Cardiac septum (tissue), 1 donor: Measurements from ENCODE around the gene ATXN1. TPM values are rescaled to one million over a fixed set of nuclear protein-coding genes. Genes with fewer than 3 reads are reported as not detected.

Source experiments
- DNase-seq: peaks from one replicate; pipeline ENCODE4 v3.0.0-alpha.2; 2020; ENCODE audit warnings: low spot score
- intact Hi-C: fragments of 100-400 bp; cut with DNase I; formaldehyde crosslinking; loops from one replicate; pipeline ENCODE4 v1.14.0; 2022
- long read RNA-seq: library from polyadenylated mRNA; unstranded; transcript quantifications from one replicate; pipeline ENCODE4 v2.0.0, GENCODE V29; 2021
- total RNA-seq: library from RNA; stranded (reverse); fragmentation: NEBNext Ultra II Directional; extraction: Animal tissue kit (Norgen Biotek cat#: 25700); gene quantifications from one replicate; pipeline ENCODE4 v1.2.1, GENCODE V29; 2021
- donor health status: DM: no; HTN: no; CAD: no.

Gene ATXN1
- 40.2 TPM for total RNA-seq
- long read RNA-seq, partial matches to known transcripts, result 9 of 32 reads
- long read RNA-seq, other reads (novel, unspliced or antisense), result 20 of 32 reads

- intact Hi-C loops, result loop anchor here (5.0 to 10.0 kb wide), 4 partner anchors 218 to 516 kb away; no protein-coding TSS in a partner anchor
- DNase-seq, result no peak
Observed at GRCh38 chr6:16760516-16761470, at the start of gene ATXN1. Gene ATXN1, minus strand, starts transcription at chr6:16761460.

GRCh38 chr6:16810411-16810810 lies 49.2 kb upstream of the ATXN1 start:
- intact Hi-C loops, result no loop called here
- no peak for DNase-seq

DNA sequence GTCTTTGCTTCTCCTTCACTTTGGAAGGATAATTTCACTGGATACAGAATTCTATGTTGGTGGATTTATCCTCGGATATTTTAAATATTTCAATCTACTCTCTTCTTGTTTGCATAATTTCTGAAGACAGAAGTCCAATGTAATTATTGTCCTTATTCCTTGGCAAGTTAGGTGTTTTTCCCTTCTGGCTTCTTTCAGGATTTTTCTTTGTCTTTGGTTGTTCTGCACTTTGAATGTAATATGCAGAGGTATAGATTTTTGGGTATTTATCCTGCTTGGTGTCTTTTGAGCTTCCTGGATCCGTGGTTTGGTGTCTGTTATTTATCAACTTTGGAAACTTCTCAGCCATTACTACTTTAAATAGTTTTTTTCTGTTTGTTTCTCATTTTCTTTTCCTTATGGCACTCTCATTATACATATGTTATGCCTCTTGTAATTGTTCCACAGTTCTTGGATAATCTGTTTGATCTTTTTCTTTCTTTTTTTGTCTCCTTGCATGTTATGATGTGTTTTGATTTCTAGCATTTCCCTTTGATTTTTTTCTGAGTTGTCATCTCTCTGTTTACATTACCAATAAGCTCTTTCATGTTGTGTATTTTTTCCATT lies 48.6 kb upstream of the ATXN1 start:
- DNase-seq, result no peak
- intact Hi-C loops, result no loop called here

DNA sequence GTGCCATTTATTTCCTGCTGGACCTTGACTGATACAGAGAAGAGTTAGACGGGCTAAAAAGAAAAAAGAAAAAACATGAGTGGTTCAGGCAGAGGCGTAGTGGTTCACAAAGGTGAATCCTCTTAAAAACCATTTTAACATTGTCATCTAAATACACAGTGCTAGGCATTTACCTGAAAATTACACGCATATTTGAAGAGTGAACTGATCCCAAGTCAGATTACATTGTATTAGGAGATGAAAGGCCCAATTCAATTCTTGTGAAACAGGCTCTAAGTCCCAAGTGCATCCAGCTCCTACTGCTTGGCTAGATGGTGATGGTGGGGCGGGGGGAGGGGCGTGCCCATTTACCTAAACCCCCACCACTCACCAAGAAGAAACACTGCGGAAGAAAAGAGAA lies 46.7 kb upstream of the ATXN1 start:
- intact Hi-C loops, result no loop called here
- DNase-seq, result no peak

GRCh38 chr6:16806363-16806762 lies 45.1 kb upstream of the ATXN1 start:
- intact Hi-C loops, result no loop called here
- no peak for DNase-seq

- intact Hi-C loops, result no loop called here
- DNase-seq, result no peak
Observed at GRCh38 chr6:16805243-16805950, 44.1 kb upstream of the ATXN1 start.

- DNase-seq, result no peak
- intact Hi-C loops, result no loop called here
Observed at GRCh38 chr6:16804546-16805242, 43.4 kb upstream of the ATXN1 start.

DNA sequence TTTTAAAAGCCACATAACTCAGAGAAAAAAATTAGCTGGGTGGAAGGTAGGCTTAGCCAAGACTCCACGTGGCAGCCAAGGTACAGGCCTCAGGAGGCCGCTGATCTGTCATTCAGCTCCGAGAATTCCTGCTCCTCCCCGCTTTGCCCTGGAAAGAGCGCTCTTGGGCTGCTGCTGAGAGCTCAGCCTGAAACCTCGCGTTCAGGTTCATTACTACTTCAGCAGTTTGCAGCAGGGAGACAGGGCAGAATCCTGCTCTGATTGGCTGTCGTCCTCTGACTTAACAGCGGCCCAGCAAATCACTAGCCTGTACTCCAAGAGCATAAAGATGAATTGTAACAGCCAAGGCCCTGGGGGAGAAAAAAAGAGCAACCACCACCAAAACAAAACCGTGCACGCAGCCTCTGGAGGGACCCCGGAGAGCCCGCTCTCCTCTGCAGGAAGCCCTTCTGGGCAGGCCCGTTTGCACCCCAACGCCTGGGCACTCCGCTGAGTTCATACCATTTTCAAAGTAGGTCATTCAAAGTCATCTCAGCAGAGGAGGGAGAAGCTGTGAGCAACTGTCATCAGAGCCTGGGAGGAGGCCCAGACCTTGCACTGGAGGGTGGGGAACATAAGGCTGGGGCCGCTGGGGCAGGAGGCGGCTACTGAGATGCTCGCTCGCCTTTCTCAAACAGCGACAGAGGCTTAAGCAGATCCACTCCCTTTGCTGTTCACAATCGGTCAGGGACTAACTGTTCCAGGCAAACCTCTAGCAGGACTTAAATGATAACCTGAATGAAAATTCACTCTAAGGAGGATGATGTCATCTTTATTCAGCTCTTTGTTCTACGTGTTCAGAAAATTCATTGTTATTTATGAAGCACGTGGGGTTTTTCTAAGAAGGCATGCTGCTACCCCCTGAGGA lies 42.3 kb upstream of the ATXN1 start:
- DNase-seq, result peak; percentile 79

DNA sequence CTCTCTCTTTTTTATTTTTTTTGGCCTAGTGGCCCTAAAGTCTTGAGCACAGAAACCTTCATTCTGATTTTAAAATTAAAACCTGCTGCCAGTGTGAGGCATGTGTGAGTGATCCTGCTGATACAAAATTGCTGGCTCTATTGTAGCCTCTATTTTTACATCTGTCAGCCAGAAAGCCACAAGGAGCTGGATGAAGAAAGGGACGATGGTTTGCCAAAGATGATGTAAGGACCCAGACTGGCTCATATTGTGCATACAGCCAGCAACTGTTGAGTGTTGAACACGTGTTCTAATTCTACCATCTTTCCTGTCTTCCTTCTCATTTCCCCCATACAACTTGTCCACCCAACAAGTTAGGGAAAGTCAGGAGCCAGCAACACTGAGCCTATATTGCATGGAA lies 40.8 kb upstream of the ATXN1 start:
- intact Hi-C loops, result no loop called here
- no peak for DNase-seq

More for the DNA sequence above, 42.3 kb upstream of the ATXN1 start:
- intact Hi-C loops, result no loop called here

GRCh38 chr6:16800942-16801341 lies 39.7 kb upstream of the ATXN1 start:
- intact Hi-C loops, result no loop called here
- DNase-seq, result no peak

DNA sequence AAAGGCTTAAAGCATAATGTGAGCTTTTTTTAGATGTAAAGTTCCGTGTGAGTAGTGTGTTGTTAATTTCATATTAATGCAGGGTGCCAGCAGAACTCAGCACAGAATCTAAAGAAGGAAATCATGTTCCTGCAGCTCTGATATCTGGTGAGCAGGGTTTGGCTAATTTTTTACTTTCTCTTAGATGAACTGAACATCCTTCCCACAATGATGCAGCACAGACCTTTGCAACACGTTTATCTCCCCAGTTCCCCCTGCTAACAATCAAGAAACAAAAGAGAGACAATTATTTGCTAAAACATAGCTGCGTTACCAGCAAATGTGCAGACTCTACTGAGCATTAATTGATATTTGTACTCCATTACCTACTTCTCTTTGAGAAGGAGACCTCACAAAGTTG lies 39.1 kb upstream of the ATXN1 start:
- DNase-seq, result no peak
- intact Hi-C loops, result no loop called here

- intact Hi-C loops, result no loop called here
Observed at GRCh38 chr6:16799279-16800193, 38.3 kb upstream of the ATXN1 start.

GRCh38 chr6:16793828-16794412 lies 32.7 kb upstream of the ATXN1 start:
- no peak for DNase-seq
- intact Hi-C loops, result no loop called here

More at GRCh38 chr6:16799279-16800193, 38.3 kb upstream of the ATXN1 start:
- DNase-seq, result no peak

DNA sequence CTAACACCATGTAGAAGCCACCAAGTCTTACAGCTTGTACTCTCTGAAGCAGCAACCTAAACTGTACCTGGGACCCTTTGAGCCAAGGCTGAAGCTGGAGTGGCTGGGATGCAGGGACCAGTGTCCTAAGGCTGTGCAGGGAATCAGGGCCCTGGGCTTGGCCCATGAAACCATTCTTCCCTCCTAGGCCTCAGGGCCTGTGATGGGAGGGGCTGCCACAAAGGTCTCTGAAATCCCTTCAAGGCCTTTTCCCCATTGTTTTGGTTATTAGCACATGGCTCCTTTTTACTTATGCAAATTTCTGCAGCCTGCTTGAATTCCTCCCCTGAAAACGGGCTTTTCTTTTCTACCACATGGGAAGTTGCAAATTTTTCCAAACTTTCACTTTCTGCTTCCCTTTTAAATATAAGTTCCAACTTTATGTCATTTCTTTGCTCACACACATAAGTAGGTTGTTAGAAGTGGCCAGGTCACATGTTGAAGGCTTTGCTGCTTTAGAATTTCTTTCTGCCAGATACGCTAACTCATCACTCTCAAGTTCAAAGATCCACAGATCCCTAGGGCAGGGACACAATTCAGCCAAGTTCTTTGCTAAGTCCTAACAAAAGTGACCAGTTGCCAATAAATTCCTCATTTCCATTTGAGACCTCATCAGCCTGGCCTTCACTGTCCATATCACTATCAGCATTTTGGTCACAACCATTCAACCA lies 28.2 kb upstream of the ATXN1 start:
- intact Hi-C loops, result no loop called here
- no peak for DNase-seq

DNA sequence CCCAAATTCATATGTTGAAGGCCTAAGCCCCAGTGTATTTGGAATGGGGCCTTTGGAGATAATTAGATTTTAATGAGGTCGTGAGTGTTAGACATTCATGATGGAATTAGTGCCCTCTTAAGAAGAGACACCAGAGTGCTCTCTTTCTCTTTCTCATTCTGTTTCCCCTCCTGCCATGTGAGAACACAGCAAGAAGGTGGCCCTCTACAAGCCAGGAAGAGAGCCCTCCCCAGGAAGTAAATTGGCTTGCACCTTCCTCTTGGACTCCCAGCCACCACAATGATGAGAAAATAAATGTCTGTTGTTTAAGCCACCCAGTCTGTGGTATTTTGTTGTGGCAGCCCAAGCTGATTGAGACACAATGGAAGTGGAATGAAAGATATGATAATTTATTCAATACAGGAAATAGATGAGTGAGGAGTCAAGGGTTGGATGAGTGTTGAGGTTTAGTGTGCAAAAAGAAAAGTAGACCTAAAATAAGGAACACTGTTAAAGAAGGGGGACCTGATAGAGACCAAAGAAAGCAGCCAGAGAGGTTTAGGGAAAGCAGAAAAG lies 25.9 kb upstream of the ATXN1 start:
- intact Hi-C loops, result no loop called here
- DNase-seq, result no peak

DNA sequence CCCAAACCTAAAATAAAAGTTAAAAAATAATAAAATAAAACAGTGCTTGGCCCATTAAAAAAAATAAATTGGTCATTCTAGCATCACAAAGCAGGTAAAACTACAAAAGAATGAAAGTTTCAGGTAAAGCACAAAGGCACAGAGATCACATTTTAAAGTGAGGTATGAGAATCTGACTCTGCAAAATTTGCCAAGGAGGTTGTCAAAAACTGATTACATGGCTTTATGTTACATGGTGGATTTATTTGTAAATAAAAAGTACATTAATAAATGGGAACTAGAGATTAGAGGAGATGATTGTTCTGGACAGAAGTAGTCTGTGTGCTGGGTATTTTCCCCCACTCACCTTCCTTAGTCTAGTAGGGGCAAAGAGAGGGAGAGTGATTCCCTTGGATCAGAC lies 24.2 kb upstream of the ATXN1 start:
- intact Hi-C loops, result no loop called here
- no peak for DNase-seq
